ENCODE results near the gene ZNF385C. TPM values are rescaled to one million over a fixed set of nuclear protein-coding genes. Genes with fewer than 3 reads are reported as not detected.

Gene ZNF385C
- total and polyA plus RNA-seq, 2 of the 13 experiments (the other 11 are each of a cell fraction or from before 2014, with no cell fraction given) = 2.3 to 6.1 TPM

DNA sequence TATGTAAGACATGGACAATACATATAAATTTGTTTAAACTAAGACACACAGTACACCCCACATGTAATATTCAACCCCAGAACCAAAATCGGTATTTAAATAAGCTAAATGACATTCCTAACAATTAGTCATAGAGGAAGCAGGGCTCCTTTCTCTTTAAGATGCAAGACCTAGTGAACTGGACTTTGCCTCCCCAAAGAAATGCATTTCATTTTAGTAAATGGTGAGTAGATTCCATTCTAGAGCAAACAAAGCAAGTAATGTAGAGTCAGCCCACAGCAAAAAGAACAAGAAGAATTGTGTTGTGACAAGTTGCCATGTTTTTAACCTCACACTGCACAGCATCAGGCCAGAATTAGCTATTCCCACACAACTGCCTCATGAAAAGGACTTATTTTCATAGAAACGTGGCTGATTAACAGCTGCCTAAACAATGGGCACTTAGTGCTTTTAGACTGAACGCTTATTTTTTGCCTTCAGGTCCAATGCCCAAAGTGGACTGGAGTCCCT lies 95.4 kb downstream of the ZNF385C start (continued):
- TF ChIP-seq, protein P1, sequence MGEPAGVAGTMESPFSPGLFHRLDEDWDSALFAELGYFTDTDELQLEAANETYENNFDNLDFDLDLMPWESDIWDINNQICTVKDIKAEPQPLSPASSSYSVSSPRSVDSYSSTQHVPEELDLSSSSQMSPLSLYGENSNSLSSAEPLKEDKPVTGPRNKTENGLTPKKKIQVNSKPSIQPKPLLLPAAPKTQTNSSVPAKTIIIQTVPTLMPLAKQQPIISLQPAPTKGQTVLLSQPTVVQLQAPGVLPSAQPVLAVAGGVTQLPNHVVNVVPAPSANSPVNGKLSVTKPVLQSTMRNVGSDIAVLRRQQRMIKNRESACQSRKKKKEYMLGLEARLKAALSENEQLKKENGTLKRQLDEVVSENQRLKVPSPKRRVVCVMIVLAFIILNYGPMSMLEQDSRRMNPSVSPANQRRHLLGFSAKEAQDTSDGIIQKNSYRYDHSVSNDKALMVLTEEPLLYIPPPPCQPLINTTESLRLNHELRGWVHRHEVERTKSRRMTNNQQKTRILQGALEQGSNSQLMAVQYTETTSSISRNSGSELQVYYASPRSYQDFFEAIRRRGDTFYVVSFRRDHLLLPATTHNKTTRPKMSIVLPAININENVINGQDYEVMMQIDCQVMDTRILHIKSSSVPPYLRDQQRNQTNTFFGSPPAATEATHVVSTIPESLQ (CRISPR knock-in tag; conservative IDR thresholded peaks at IDR 0.05) = no peak
- no peak for TF ChIP-seq MATR3 (CRISPR knock-in tag; IDR thresholded peaks at IDR 0.05)
- no peak for TF ChIP-seq ZNF296 (CRISPR knock-in tag; conservative IDR thresholded peaks at IDR 0.05)
- TF ChIP-seq, protein P2, sequence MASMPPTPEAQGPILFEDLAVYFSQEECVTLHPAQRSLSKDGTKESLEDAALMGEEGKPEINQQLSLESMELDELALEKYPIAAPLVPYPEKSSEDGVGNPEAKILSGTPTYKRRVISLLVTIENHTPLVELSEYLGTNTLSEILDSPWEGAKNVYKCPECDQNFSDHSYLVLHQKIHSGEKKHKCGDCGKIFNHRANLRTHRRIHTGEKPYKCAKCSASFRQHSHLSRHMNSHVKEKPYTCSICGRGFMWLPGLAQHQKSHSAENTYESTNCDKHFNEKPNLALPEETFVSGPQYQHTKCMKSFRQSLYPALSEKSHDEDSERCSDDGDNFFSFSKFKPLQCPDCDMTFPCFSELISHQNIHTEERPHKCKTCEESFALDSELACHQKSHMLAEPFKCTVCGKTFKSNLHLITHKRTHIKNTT (CRISPR knock-in tag; IDR thresholded peaks at IDR 0.05) = no peak
- peak; percentile 51 for TF ChIP-seq TEAD3 (CRISPR knock-in tag; optimal IDR thresholded peaks at IDR 0.05; ENCODE audit: borderline replicate concordance)
- TF ChIP-seq ARNT (IDR thresholded peaks at IDR 0.05) = no peak
- TF ChIP-seq MEF2D (CRISPR knock-in tag; IDR thresholded peaks at IDR 0.05) = no peak
- TF ChIP-seq, protein P3, sequence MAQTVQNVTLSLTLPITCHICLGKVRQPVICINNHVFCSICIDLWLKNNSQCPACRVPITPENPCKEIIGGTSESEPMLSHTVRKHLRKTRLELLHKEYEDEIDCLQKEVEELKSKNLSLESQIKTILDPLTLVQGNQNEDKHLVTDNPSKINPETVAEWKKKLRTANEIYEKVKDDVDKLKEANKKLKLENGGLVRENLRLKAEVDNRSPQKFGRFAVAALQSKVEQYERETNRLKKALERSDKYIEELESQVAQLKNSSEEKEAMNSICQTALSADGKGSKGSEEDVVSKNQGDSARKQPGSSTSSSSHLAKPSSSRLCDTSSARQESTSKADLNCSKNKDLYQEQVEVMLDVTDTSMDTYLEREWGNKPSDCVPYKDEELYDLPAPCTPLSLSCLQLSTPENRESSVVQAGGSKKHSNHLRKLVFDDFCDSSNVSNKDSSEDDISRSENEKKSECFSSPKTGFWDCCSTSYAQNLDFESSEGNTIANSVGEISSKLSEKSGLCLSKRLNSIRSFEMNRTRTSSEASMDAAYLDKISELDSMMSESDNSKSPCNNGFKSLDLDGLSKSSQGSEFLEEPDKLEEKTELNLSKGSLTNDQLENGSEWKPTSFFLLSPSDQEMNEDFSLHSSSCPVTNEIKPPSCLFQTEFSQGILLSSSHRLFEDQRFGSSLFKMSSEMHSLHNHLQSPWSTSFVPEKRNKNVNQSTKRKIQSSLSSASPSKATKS (CRISPR knock-in tag; IDR thresholded peaks at IDR 0.05) = no peak
- peak; percentile 55 for TF ChIP-seq FOXA3 (CRISPR knock-in tag; IDR thresholded peaks at IDR 0.05)
- TF ChIP-seq, protein P4, sequence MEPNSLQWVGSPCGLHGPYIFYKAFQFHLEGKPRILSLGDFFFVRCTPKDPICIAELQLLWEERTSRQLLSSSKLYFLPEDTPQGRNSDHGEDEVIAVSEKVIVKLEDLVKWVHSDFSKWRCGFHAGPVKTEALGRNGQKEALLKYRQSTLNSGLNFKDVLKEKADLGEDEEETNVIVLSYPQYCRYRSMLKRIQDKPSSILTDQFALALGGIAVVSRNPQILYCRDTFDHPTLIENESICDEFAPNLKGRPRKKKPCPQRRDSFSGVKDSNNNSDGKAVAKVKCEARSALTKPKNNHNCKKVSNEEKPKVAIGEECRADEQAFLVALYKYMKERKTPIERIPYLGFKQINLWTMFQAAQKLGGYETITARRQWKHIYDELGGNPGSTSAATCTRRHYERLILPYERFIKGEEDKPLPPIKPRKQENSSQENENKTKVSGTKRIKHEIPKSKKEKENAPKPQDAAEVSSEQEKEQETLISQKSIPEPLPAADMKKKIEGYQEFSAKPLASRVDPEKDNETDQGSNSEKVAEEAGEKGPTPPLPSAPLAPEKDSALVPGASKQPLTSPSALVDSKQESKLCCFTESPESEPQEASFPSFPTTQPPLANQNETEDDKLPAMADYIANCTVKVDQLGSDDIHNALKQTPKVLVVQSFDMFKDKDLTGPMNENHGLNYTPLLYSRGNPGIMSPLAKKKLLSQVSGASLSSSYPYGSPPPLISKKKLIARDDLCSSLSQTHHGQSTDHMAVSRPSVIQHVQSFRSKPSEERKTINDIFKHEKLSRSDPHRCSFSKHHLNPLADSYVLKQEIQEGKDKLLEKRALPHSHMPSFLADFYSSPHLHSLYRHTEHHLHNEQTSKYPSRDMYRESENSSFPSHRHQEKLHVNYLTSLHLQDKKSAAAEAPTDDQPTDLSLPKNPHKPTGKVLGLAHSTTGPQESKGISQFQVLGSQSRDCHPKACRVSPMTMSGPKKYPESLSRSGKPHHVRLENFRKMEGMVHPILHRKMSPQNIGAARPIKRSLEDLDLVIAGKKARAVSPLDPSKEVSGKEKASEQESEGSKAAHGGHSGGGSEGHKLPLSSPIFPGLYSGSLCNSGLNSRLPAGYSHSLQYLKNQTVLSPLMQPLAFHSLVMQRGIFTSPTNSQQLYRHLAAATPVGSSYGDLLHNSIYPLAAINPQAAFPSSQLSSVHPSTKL (CRISPR knock-in tag; IDR thresholded peaks at IDR 0.05) = peak; percentile 80
- TF ChIP-seq SYNCRIP (IDR thresholded peaks at IDR 0.05; ENCODE audit: insufficient read depth, low read depth, low read length) = no peak
- TF ChIP-seq, protein P5, sequence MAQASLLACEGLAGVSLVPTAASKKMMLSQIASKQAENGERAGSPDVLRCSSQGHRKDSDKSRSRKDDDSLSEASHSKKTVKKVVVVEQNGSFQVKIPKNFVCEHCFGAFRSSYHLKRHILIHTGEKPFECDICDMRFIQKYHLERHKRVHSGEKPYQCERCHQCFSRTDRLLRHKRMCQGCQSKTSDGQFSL (CRISPR knock-in tag; IDR thresholded peaks at IDR 0.05) = no peak
- no peak for TF ChIP-seq POLR2G (IDR thresholded peaks at IDR 0.05; ENCODE audit: low read depth, low read length)
- no peak for TF ChIP-seq KDM2A (CRISPR knock-in tag; IDR thresholded peaks at IDR 0.05; ENCODE audit: borderline replicate concordance, low read depth)
- TF ChIP-seq, protein P6, sequence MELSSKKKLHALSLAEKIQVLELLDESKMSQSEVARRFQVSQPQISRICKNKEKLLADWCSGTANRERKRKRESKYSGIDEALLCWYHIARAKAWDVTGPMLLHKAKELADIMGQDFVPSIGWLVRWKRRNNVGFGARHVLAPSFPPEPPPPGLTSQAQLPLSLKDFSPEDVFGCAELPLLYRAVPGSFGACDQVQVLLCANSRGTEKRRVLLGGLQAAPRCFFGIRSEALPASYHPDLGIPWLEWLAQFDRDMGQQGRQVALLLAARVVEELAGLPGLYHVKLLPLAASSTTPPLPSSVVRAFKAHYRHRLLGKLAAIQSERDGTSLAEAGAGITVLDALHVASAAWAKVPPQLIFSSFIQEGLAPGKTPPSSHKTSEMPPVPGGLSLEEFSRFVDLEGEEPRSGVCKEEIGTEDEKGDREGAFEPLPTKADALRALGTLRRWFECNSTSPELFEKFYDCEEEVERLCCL (CRISPR knock-in tag; IDR thresholded peaks at IDR 0.05; ENCODE audit: borderline replicate concordance) = no peak
- 0 out of 2 replicates have a peak, but pooled peaks have one; percentile 15 for TF ChIP-seq ATF1 (CRISPR knock-in tag; IDR thresholded peaks at IDR 0.05)
- 0 out of 2 replicates have a peak, but pooled peaks have one; percentile 40 for TF ChIP-seq TARDBP (CRISPR knock-in tag; IDR thresholded peaks at IDR 0.05)
- no peak for TF ChIP-seq MAF1 (CRISPR knock-in tag; IDR thresholded peaks at IDR 0.05; ENCODE audit: borderline replicate concordance)
